C4-2B (cell line): ENCODE results near the gene PQBP1.

Experiments
- H3K27ac ChIP-seq: fragments of 450-650 bp; 2 replicates; pipeline ENCODE4 v1.5.1; 2017
- ZFX ChIP-seq: fragments of 450-650 bp; IDR thresholded peaks from 2 replicates; pipeline ENCODE4 v1.6.1; 2017
- TF ChIP-seq, protein P1 (sequence below): fragments of 450-650 bp; conservative IDR thresholded peaks from 2 replicates; pipeline ENCODE4 v1.5.1; 2017; ENCODE audit warnings: mild to moderate bottlenecking

The PQBP1 gene

GRCh38 chrX:48933757-48934156 lies 36.0 kb downstream of the PQBP1 start:
- no peak overlapping the region for H3K27ac ChIP-seq
- TF ChIP-seq, protein P1, sequence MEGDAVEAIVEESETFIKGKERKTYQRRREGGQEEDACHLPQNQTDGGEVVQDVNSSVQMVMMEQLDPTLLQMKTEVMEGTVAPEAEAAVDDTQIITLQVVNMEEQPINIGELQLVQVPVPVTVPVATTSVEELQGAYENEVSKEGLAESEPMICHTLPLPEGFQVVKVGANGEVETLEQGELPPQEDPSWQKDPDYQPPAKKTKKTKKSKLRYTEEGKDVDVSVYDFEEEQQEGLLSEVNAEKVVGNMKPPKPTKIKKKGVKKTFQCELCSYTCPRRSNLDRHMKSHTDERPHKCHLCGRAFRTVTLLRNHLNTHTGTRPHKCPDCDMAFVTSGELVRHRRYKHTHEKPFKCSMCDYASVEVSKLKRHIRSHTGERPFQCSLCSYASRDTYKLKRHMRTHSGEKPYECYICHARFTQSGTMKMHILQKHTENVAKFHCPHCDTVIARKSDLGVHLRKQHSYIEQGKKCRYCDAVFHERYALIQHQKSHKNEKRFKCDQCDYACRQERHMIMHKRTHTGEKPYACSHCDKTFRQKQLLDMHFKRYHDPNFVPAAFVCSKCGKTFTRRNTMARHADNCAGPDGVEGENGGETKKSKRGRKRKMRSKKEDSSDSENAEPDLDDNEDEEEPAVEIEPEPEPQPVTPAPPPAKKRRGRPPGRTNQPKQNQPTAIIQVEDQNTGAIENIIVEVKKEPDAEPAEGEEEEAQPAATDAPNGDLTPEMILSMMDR: no peak
- no peak for TF ChIP-seq ZFX

DNA sequence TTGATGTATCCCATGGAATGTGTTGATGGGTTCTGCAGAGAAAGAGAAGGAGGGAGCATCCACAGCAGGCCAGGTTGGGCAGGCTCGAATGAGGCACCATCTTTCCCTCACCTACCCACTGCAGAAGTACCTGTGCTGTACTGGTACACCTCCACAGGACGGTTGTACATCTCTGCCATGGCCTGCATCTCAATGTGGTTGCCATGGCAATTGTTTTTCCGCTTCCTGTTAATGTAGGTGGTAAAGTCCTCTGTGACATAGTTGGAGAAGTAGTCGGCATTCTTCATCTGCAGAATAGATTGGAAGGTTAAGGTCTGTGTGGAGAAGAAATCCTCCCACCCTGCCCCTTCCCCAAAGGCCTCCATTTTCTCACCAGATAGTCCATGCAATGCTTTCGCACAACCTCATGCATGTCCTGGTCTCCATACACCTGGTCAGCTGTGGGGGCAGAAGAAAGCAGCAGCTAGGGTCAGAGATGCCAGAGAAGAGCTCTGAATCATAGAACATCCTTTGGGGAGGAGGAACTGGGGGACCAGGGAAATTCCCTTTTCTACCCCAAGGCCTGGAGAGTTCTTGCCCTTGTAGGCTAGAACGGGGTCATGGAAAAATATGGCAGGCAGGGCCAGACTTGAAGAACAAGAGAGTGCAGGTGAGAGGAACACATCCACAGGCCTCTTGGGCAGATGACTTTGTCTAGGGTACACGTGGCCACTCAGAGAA lies 37.0 kb downstream of the PQBP1 start:
- TF ChIP-seq, protein P1: no peak
- TF ChIP-seq ZFX: no peak
- H3K27ac ChIP-seq: no peak overlapping the region

GRCh38 chrX:48935301-48935670 lies 37.6 kb downstream of the PQBP1 start:
- H3K27ac ChIP-seq: no peak overlapping the region
- no peak for TF ChIP-seq ZFX

DNA sequence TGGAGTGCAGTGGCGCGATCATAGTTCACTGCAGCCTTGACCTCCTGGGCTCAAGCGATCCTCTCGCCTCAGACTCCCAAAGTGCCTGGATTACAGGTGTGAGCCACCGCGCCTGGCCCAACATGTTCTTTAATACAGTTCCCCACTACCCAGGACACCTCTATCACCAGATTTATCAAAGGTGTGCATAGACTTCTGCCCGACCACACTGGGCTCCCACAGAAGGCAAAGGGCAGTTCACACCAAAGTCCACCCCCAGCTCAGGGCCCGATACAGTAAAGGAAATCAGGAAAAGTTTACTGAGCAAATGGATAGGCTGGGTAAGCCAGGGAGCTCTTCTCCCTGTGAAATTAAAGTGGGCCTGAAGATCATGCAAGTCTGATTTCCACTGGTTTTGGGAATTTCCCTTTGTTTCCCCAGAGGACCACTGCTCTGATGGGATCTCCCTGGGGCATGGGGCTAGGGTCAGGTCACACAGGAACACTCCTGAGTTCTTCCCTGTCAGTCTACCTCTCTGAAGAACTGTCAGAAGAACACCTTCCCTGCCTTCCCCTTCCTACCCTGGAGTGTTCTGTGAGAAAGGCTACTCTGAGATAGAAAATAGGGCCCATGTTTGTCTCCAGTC lies 38.8 kb downstream of the PQBP1 start:
- no peak overlapping the region for H3K27ac ChIP-seq
- TF ChIP-seq, protein P1: no peak
- TF ChIP-seq ZFX: no peak

- no peak overlapping the region for H3K27ac ChIP-seq
- TF ChIP-seq, protein P1: no peak
- no peak for TF ChIP-seq ZFX
Measured at GRCh38 chrX:48937054-48937907, 39.6 kb downstream of the PQBP1 start.

- TF ChIP-seq, protein P1: no peak
- no peak for TF ChIP-seq ZFX
- H3K27ac ChIP-seq: no peak overlapping the region
Measured at GRCh38 chrX:48938721-48939425, 41.1 kb downstream of the PQBP1 start.

DNA sequence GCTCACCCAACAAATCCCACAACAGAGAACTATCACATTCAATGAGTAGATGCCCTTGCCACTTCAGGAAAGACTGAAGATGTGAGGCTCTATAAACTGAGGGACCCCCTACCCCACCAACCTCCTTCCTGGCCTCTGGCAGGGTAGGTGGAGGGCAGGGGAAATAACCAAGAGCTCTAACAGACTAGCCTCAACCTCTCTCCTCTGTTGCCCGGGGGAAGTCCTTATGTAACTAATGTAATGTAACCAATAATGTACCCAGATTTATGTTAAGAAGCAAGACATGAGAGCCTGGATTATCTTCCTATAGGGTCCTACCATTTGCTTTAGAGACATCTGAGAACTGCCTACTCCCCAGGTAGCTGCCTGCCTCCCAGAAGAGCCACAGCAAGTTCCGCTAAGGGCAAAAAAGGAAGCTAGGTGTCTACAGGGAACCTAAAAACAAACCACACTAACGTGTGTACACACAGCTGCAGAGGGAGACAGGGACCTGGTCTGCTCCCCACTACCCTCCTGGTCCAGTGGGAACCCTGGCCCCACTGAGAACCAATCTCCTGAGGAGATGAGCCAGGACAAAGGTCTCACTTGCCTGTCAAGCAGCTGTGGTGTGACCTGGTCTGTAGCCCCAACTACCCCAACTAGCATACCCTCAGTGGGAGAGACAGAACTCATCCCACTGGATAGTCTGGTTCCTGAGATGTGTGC lies 41.9 kb downstream of the PQBP1 start:
- no peak overlapping the region for H3K27ac ChIP-seq
- TF ChIP-seq, protein P1: no peak
- no peak for TF ChIP-seq ZFX
